Stimulated activated CD8-positive, alpha-beta memory T cell treated with anti-CD3 and anti-CD28 coated beads, Interleukin-12 subunit alpha, Interleukin-12 subunit beta, amount 100 ng/mL, for 24 hours (primary cell): Measurements from ENCODE around the gene TBCK.

Experiments
- DNase-seq: peaks from one replicate; pipeline ENCODE4 v3.0.0-alpha.2; 2020; ENCODE audit errors: extremely low read depth

The TBCK gene

DNA sequence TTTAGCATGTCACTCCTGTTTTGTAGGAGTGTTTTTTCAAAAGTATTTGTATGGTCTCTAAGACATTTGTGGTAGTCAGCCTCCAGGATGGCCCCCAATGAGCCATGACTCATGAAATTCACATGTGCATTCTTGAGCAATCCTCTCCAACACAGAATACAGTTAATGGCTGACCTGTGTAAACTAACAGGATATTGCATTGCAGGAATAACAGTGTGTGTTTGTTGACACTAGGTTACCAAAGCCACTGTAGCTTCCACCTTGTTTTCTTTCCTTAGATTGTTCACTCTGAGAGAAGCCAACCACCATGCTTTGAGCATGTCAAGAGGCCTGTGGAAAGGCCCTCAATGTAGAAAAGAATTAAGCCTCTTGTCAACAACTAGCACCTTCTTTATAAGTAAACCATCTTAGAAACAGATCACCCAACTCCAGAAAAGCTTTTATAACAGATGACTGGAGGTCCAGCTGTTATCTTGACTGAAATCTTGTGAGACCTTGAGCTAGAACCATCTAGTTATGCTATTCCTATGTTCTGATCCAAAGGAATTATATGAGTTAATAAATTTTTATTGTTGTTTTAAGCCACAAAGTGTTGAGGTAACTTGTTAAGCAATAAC lies 28.5 kb downstream of the TBCK start:
- DNase-seq = no peak

DNA sequence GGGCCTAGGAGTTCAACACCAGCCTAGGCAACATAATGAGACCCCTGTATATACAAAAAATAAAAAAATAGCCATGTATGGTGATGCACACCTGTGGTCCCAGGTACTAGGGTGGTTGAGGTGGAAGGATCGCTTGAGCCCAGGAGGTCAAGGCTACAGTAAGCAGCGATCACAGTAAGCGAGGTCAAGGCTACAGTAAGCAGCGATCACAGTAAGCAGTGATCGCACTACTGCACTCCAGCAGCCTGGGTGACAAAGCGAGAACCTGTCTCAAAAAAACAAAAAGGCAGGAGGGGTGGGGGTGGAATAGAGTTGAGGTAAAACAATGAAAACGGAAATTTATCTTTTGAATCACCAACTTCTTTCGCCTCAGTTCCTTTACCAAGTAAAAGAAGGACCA lies 29.4 kb downstream of the TBCK start:
- no peak for DNase-seq

DNA sequence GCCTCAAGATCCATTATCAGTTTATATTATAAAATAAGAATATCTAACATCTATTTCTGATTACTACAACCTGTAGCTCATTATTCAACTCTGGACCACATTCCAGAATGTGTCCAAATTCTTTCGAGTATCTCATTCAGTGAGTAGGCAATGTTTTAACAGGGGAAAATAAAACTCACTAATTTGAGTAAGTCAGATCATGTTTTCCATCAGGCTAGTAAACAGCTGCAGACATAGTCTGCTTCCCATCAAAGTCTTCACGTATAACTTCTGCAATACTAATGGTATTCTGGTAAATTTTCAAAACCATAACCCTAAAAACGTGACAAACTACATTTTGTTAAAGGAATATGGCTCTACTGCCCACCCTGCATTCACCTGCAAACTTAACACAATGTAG lies 31.8 kb downstream of the TBCK start:
- no peak for DNase-seq

DNA sequence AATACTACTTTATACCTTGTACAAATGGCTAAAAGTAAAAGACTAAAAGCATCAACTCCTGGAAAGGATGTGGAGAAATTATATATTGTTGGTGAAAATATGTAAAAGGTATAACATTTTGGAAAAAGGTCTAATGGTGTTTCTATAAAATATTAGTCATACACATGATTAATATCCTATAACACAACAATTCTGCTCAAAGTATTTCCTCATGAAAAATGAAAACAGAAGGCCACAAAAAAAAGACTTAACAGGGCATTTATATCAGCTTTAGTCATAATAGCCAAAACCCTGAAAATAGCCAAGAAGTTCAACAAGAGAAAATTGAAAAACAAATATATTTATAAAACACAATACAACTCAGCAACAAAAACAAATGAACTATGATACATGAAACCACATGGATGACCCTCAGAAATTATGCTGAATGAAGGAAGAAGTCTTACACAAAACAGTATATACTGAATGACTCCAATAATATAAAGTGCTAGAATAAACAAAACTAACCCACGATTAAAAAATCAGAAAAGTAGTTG lies 38.8 kb downstream of the TBCK start:
- DNase-seq = no peak

DNA sequence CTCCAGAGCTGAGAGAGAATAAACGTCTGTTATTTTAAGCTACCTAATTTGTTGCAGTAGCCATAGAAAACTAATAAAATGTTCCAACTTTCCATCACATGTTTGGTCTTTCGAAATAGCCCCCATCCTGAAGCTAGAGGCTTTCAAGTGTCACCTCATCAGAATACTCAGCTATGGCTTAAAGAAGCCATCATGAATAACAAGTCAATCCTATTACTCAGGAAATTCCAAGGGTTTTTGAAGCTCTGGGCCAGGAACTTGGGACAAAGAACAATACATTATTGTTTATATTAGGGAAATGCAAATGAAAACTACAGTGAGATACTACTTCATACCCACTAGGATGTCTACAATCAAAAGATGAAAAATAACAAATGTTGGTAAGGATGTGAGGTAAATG lies 42.2 kb downstream of the TBCK start:
- DNase-seq = no peak

DNA sequence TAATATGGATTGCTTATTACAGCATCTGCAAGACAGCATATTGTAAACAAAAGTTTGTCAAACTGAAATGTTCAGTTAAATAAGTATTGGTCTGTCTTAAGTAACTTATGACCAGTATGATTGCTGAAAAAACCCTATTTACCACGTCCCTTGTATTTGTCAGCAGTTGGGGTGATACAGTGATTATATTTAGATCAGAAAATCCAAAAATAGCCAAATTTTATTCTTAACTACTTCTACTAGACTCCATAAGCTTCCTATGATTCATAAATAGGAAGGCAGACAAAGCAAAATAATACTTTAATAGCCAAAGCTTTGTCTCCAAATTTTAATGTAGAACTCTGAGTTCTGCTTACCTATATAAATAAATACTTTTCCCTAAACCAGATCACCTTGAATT lies 45.3 kb downstream of the TBCK start:
- no peak for DNase-seq

DNA sequence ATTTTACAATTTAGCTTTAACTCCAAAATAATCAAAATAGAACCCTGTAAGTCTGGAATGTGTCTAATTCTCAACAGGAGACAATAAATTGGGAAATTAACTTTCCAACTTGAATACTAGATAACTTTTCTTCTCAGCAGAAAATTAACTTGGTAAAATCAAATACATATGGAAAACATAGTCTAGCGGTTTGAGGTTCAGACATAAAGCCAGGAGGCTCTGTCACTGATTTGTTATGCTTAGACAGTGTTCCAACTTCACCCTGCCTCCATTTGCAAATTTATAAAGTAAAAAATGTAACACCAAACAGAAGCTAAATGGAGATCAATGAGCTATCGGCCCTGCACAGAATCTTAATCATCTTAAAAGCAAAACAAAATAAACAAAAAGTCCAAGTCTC lies 46.3 kb downstream of the TBCK start:
- no peak for DNase-seq

DNA sequence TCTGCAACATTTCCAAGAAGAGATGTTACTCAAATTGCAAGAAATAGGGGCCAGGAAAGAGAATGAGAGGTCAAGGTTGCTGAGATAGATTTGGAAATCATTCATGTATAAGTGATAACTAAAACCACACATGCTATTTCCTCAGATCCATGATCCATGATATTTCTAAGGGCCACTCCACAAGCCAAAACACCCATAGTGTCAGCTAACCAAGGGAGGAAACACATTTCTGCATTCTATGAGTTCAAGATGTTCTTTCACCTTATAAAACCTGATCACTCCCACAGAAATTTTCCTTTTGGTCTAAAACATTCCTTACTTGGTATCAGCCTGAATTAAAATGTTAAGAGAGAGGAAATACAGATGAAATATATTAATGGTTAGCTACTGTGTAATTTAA lies 47.2 kb downstream of the TBCK start:
- DNase-seq = no peak

DNA sequence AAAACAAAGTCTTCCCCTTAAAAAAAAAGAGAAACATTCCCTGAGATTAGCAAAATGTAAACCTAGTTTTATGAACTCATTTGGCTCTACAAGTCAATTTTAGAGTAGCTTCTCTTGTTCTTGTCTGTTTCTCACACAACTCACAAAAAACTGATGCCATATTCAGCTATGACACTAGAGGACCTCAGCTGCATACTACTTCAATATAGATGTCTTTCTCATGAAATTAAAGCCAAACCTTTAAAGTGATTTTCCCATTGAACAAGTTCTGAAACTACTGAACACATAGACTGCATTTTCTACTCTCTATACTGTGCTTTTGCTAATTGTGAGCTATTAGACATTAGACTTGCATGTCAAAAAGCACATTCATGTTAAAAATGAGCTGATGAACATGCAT lies 49.8 kb downstream of the TBCK start:
- no peak for DNase-seq

DNA sequence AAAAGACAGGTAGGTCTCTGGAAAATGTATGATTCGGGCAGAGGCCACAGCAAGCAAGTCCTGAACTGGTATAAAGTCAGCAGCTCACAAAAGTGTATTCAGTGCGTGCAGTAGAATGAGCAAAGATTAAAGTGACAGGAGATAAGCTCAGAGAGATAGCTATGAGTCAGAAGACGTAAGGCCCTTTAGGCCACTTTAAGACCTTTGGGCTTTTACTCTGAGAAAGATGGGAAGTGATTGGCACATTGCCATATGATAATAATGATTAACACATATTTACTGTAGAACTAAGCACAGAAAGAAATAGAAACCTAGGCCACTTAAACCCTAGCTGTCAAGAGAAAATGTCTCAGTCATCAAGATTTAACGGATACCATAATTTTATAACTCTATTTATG lies 51.7 kb downstream of the TBCK start:
- DNase-seq = no peak

DNA sequence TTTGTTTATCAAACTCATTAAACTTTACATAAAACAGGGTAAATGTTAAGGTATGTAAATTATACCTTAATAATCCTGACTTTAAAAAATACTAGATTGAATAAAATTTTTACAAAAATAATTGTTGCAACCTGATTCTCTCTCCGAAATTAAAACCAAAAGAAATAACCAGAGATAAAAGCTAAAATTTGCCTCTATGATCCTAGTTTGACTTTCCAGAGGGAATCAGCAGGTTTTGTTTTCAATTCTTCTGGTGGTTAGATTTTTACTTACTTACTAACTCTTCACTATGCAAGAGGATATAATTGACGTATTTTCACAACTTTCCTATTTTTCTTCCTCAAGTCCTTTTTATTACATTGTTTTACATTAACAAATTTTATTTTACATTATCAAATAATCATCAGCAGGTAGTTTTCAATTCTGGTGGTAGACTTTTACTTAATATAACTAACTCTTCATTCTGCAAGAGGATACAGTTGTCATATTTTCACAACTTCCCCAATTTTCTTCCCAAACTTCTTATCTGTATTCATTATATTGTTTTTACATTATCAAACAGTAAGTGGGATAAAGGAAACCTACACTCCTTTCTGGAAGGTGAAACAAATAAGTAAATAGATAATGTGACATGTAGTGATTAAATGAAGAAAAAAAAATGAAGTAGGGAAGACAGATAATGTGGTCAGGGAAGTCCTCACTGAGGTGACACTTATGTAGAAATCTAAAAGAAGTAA lies 52.2 kb downstream of the TBCK start:
- DNase-seq = no peak

DNA sequence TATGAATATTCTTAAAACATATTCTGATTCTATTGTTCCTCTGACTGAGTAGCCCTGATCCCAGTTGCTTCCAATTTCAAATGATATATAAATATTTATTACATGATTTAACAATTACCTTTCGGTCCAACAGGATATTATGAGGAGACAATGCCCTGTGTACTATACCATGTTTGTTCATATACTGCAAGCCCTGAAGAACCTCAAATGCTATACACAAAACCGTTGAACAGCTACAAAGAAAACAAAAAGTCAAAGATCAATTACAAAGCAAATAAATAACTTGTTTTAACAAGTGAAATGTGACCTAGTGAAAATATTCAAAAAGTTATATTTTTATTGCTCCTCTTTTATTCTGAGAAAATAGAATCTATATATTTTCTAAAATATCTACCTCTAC lies 54.0 kb downstream of the TBCK start:
- no peak for DNase-seq

DNA sequence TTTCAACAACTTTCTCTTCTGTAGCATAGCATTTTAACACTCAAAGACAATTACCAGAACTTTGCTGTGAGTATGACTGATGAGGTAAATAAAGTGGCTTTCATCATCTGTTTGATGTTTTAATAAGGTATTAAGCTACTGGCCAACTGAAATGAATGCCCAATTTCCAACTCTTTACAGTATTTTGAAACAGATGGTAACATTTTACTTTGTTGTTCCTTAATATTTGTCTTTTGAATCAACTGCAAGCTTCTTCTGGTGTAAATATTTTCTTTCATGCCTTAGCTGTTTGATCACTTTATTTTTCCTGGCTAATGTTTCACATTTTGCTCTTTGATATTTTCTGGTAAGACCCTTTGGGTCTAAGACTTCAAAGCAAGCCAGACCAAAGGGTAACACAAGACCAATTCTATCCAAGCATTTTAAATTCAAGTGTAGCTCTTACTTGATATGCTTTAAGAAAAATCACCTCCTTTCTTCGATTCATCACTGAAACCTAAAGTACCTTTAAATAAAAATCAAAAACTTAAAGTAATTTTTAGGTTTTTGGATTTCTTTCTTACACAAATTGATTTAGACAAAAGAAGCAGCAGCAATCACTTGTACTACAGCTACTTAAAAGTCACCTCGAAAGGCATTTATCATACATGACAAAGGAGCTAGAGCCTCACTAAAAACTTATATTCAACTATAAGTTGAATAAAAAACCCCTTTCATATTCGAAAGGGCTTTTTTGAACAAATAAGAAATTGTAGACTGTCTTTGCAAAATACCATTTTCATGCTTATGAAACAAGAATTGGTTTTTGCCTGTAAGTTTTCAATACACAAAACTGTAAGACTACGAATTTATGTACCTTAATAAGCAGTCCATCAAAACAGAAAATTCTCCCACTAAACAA lies 57.6 kb downstream of the TBCK start:
- DNase-seq = no peak

DNA sequence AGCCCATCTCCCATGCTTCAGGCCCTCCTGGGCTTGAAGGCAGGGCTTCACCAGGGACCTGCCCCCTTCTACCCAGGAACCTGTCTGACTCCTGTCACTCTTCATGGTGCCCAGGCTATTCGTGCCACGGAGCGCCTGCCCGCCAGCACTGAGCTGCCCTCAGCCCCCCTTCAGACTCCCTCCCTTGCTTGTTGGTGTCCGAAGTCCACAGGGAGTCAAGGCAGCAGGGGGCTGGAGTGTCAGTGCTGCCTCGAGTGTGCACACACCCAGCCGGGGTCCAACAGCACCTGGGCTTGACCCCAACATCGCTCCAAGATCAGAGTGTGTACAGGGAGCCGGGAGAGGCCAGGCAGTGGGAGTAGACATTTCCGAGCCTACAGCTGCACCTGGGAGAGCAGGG lies 59.8 kb downstream of the TBCK start:
- DNase-seq = no peak

DNA sequence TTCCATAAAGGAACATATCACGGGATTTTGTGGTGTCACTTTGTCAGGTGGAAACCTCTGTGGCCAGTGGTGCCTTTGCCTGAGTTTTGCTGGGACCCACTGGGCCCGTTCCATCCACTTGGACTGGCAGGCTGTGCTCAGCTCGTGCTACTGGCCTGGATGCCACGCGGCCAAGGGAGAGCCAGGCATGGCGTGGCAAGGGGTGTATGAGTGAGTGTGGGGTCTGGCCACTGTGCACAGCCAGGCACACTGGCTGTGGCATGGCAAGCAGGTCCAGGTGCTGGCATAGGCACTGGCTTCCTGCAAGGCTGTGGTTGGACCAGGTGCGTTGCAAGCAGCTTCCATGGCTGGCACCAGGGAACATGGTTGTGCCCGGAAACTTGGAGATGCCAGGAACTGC lies 60.8 kb downstream of the TBCK start:
- DNase-seq = no peak

DNA sequence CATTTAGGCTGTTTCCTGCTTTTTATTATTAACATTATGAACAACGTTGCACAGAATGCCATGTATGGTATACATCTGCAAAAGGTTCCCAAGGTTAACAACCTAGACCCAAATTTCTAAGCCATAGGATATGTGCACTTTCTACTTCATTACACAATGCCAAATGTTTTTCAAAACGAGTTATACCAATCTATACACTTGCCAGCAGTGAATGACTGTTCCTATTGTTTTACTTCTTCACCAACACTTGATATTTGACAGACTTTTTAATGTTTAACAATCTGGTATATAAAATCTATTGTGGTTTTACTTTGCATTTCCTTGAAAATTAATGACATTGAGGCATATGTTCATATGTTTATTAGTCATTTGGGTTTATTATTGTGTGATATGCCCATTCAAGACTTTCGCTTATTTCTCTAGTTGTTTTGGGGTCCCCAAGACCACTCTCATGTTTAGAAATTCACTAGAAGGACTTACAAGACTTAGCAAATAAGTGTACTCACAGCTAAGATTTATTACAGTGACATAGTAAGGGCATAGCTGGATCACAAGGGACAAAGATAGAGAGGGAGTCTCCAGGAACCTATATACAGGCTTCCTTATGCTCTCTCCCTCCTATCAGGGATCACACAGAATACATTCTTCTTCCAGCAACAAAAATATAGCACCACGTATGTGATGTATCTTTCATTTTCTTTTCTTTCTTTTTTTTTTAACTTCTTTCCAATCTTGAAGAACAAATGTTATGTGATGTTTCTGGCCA lies 62.5 kb downstream of the TBCK start:
- DNase-seq = no peak

DNA sequence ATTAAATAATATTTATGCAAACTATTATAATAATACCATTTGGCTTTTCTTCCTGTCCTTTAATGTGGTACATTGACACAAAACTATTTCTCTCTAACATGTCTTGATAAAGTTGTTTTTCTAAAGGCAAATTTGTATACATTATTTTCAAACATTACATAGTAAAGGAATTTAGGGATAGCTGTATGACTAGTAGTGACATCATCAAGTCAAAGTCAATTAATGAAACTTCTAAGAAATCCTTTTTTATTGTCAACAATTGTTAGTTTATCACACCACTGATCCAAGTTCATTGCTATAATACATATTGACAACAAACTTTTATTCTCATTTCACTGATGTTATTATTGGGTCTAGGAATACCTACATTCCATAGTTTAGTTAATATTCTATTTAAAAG lies 68.4 kb downstream of the TBCK start:
- no peak for DNase-seq

DNA sequence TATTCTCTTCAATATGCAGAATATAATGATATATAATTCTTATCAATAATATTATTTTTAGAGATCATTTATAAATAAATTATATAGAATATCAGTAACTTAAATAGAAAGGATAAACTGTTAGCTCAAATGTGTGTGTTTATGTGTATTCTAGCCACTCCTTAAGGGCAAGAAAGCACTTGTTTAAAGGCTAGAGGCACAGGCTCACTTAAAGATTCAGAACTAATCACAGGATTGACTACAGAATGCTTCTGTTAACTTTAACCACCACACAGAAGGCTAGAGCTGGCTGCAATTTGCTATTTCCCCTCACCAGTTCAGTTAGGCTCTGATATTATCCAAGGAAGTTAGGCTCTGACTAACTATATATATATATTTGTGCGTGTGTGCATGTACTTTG lies 69.6 kb downstream of the TBCK start:
- no peak for DNase-seq

DNA sequence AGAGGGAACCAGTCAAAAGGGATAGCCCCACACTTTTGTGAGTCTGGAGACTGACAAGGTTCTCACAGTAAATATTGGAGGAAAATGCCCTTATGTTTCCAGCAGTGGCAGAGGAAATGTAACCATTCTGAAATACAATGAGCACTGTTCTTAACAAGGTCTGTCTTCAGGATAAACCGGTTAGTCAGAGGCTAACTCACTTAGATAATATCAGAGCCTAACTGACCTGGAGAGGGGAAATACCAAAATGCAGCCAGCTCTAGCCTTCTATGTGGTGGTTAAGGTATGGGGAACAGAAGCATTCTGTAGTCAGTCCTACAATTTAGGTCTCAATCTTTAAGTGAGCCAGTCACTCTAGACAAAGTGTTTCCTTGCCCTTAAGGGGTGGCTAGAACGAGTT lies 70.8 kb downstream of the TBCK start:
- DNase-seq = no peak

DNA sequence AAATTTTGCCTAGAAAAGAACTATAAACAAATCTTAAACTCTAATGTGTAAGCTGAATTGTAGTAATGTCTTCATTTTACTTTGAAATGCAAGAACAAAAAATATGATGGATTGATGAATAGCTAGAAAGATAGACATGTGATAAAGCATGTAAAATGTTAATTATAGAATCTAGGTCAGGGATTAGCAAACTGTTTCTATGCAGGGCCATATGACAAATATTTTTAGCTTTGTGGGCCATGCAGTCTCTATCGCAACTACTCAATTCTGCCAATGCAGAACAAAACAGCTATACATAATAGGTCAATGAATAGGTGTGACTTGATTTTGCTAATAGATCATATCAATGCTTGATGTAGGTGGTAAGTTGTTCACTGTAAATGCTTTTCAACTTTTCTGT lies 75.3 kb downstream of the TBCK start:
- DNase-seq = no peak

DNA sequence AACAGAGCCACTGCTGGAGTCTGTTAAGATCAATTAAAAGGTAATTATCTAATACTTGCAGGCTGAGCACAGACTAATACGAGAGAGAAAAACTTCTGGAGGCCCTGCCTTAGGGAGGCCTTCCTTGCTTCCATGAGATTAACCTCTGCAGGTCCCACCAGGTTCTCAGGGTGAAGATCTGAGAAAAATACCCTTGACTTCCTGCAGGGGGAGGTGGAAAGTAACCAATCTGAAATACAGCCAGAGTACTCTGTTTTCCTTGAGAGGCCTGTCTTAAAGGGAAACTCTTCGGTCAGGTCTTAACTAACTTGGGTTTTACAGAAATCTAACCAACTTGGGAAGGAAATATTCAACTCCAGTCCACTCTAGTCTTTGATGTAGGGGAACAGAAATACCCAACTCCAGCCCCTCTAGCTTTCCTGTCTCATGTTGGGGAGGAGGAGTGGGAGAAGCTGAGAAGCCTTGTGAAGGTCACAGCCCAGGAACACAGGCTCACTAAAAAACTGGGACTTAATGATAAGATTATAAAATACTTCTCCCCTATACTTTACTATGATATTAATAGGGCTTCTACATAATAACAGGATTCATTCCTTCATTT lies 77.1 kb downstream of the TBCK start:
- no peak for DNase-seq

DNA sequence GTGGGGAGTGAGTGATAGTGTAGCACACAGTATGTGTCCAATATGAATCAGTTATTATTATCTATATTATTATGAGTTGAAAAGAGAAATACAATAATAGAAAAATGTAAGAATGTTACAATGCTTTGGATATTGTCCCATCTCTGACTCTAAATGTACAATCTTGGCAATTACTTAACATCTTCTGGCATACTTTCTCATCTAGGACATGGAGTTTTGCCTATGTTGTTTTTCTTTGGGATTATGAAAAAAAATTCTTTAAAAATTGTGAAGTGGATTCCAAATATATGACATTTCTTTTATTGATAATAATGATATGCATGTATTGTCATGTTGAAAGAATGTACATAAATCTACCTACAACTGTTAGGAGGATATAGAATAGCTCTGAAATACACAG lies 84.1 kb downstream of the TBCK start:
- no peak for DNase-seq
